Fibroblast of the conjunctiva (primary cell): ENCODE results near the gene DNAI4.
"Not testable (repeated sequence)": the region's sequence is repeated elsewhere in the genome, so short reads cannot be mapped to it uniquely, and the experiment has no call there.

ENCODE experiments used
- DNase-seq: peaks from one replicate; pipeline ENCODE4 v3.0.0-alpha.2; 2010; ENCODE audit warnings: low read depth

The DNAI4 gene

DNA sequence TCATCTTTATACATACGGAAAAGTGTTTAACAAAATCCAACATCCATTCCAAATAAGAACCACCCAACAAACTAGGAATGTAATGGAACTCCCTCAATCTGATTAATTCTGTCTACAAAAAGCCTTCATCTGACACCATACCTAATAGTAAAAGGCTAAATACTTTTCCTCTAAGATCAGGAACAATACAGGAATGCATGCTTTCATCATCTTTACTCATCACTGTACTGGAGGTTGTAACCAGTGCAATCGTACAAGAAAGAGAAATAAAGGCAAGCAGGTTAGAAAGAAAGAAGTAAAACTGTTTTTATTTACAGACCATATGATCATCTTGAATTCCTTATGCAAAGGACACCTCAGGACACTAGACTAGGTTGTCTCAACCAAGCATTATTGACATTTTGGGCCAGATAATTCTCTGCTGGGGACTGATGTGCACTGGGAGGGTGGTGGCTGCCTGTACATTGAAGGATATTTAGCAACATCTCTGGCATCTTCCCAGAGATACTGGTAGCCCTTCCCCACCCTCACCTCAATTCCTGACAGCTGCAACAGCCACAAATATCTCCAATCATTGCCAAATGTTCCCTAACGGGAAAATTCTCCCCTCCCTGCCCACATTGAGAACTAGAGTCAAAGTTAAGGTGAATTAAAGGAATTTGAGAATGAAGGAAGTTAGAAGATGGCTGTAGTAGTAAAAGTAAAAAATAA is 93.0 kb downstream of the DNAI4 start:
- DNase-seq = no peak

DNA sequence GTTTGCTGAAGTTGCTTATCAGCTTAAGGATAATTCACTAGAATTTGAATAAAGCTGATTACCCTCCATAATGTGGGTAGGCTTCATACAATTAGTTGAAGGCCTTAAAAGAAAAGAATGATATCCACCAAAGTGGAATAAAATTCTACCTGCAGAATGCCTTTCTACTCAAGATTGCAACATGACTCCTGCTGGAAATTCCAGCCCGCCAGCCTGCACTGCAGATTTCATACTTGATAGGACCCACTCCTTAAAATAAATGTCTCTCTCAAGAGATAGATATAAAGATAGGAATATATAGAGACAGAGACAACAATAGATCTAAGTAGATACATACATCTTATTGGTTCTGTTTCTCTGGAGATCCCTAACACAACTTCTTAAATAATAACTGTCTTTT is 99.9 kb downstream of the DNAI4 start:
- no peak for DNase-seq

DNA sequence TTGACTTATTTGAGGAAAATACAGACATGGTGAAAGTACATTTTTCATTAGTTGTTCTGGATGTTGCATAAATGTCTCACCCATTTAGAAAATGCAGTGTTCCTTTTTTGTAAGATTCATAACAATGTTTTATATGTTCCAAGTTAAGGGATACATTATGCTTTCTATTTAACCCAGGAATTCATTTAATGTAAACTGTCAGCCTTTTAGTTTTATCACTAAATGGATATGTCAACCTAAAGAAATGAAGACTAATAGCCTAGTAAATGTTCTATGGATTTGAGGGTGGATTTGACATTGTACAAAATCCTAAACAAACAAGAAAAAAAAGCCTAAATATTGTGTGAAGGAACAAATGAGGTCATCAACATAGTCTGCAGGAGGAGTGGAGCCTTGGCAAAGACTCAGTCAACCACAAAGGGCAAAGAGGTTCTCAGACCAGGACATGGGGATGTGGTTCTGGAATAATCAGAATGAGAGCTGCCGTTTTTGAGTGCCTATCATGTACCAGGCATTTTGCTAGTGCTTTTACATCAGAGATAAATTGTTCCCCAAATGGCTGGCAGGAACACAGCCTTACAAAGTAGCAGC is 114.8 kb downstream of the DNAI4 start:
- peak; percentile 14 for DNase-seq

DNA sequence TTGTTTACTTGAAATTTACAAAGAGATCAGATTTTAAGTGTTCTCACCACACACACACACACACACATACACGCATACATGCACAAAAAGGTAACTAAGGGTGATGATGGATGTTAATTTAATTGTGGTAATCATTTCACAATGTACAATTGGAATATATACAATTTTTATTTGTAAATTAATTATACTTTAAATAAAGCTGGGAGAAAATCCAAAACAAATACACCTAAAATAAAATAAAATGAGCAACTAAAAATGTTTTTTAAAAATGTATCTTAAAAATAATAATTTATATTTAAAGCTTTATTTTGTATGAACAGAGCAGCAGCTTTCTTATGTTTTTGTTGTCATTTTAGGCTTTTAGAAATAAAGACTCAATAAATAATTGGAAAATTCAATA is 115.4 kb downstream of the DNAI4 start:
- DNase-seq = no peak

DNA sequence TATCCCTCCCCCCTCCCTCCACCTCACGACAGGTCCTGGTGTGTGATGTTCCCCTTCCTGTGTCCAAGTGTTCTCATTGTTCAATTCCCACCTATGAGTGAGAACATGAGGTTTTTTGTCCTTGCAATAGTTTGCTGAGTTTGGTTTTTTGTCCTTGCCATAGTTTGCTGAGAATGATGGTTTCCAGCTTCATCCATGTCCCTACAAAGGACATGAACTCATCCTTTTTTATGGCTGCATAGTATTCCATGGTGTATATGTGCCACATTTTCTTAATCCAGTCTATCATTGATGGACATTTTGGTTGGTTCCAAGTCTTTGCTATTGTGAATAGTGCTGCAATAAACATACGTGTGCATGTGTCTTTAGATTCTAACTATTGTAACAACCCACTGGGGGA is 128.8 kb downstream of the DNAI4 start:
- DNase-seq = not testable (repeated sequence)

DNA sequence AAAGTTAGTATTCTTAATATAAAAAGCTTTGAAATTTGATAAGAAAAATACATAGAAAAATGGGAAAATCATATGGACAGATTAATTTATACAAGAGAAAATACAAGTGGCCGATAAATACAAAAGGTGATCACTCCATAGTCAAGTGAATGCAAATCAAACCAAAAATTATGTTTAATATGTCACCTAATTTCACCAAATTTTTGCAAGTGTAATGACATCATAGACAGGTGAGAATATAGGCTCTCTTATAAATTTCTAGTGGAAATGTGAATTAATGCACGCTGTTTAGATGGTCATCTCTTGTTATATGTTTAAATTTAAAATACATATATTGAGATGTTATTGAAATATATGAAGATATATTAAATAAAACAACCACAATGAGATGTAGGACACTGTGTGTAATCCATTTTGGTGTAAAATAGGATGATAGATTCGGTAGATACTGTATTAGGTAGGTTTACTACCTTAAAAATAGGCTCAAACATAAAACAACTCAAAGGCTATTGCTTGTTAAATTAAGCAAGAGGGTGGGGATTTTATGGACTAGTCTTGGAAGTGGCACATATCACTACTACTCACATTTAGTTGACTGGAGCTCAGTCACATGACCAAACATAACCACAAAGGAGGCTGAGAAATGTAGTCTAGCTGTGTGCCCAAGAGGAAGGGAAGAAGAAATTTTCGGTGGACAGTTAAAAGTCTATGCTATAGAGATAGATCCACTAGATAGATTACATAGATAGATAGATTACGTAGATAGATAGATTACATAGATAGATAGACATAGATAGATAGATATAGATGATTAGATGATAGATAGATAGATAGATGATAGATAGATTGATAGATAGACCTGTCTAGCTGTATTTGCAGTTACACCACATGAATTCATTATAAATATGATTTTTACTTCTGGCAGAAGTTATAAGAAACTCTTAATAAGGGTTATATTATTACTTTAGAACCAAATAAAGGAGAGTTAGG is 132.7 kb downstream of the DNAI4 start:
- DNase-seq = no peak

DNA sequence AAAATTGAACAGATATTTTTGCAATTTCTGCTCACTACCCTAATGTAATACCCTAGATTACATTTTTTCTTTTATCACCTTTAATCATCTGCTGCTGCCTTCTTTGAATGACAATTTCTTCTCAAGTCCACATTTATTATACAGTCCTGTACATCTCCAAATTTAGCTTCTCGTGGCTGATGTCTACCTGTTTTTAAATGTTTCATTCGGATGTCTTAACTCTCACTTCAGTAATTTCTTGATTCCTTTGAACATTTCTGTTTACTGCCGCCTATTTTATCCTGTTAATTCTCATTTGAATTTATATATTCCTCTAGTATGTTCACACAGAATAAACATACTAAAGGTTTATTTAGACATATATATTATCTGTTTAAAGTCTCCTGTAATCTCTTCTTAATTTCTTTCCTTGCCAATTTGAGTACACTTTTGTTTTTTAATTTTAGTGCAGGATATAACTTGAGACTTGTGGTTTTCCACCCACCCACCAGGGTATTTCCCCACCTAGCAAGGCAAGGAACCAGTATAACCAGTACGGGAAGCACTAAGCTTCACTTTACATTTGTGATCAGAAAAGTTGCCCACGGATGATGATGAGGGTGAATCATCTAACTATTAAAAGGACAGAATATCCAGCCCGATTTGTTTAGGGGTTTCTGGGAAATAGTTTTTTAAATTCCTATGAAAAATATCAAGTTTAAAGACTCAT is 136.3 kb downstream of the DNAI4 start:
- no peak for DNase-seq

DNA sequence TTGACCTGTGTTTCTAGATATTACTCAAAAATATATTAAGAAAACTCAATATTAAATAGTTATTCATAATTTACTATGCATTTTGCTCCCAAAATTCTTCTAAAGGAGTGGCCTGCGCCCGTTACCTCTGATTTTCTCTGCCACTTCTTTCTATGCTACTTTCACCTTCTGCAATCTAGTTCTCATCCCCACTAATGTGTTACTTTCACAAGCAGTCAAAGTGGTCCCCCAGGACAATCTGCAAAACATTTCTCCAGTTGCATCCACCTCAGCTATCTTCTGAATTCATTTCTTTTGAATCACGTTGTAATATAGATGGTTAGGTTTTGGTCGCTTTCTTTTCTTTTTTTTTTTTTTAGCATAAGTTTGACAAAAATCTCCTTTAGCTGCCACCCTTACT is 137.0 kb downstream of the DNAI4 start:
- DNase-seq = no peak

DNA sequence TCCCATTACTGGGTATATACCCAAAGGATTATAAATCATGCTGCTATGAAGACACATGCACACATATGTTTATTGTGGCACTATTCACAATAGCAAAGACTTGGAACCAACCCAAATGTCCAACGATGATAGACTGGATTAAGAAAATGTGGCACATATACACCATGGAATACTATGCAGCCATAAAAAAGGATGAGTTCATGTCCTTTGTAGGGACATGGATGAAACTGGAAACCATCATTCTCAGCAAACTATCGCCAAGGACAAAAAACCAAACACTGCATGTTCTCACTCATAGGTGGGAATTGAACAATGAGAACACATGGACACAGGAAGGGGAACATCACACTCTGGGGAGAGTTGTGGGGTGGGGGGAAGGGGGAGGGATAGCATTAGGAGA is 138.9 kb downstream of the DNAI4 start:
- not testable (repeated sequence) for DNase-seq

DNA sequence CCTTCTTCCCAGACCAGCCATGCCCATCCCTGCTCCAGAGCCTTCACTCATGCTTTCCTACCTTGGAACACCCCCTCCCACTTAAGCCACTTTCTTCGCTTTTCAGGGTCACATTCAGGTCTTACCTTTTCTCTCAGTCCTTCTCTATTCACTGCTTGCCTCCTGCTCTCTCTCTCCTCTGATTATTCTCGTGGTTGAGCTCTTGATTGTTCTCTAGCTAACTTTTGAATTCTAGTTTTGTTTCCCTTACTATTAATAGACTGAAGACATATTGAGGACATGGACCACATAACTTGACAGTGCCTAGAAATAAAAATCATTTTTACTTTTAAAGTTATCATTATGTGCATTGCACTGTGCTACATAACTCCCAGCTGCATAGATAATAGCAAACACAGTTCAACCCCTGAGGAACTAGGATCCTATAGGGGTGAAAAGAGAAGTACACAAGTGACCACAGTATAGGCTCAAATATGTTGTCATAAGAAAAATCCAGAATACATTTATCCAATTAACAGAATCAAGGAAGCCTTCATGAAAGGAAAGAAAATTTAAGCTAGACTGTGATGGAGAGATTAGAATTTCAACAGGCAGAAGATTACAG is 145.1 kb downstream of the DNAI4 start:
- no peak for DNase-seq

DNA sequence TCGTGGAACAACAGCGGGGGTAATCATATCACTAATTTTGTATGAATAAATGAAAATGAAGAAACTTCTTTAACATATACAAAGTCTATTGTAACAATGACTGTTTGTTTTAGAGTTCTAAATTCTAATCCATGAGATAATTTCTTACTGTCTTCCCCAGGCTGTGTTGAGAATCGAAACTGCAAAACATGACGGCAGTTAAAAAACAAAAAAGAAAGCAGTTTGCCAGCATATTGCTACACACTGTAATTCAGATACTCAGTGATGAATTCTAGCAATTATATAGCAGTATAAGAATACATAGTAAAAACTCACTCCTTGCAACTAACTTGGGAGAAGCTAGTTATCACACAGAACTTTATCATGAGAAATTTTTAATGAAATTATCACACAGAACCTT is 145.7 kb downstream of the DNAI4 start:
- DNase-seq = no peak

DNA sequence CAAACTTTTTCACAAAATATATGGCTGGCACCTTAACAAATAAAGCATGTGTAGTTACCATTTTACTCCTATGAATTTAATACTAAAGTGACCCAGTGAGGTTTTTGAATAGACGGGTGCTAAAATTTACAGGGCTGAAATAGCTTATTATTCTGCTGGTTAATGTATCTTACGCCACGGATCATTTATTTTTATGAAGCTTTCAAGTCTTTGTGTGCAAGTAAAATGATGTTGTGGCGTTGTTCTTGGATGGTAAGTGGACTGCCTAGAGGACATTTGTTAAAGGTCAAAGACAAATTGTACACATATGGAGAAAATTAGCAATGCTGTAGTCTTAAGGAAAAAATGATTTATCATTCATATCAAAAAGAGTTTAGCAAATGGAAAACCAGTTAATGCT is 146.4 kb downstream of the DNAI4 start:
- no peak for DNase-seq

DNA sequence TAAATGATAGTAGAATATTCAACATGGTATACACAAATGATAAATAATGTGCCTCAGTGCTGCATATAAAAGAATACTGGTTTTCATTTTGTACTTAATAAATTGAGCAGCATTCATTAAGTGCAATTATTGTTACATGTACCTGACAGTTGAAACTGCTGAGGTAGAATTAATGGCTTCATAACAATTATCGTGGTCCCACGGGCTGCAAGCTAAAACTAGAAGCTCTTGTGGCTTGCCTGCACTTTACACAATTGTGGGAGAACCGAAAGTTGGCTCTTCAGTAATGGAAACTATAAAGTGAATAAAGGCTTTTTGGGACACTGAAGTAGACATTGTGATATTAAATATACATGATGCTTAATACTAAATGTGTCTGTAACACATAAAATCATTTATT is 146.8 kb downstream of the DNAI4 start:
- no peak for DNase-seq

DNA sequence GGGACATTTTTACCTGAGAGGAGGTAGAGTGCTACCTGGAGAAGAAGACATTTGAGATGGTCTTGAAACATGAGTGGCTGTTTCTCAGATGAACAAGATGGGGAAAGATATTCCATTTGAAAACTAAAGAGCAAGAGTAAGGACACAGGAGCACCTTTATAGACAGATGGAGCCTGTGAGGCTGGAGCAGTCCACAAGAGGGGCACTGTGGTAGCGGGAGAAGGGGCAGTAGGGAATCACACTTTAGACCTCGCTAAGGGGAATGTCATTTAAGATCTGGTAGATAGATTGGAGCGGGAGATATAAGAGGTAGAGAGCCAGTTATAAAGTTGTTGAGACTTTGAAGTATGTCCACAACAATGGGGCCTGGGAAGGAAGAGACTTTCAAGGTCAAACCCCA is 149.0 kb downstream of the DNAI4 start:
- DNase-seq = no peak

DNA sequence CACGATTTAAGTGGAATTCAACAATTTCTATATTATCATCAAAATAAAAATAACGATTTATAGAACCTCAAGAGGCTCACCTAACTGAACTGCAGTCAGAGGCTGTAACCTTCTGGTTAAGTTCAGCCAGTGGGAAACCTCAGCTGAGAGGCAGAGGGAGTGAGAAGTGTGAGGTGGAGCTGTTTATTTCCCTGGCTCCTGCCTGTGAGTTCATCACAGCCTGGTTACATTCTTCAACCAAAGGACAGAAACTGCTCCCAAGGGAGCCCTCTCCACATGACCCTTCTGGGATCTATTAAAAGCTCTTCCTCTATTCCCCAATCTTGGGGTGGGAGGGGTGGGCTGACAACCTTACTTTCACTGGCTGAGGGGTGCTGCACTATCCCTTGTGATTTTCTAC is 150.2 kb downstream of the DNAI4 start:
- DNase-seq = no peak

DNA sequence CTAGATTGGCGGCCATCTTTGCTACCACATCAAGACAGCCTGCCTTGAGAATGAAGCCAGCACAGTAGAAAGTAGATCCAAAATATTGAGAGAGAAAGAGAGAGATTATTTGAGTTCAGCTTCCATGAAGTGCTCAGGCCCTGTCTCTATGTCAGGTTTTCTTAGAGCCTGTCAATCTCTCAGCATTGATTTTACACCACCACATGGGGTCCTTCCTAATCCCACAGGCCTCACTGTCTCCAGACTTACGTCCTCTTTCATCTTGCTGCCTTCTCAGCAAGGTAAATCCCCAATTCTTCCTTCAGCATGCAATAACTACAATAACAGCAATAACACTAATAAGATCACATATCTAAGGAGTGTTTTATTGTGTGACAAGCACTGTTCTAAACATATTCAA is 151.4 kb downstream of the DNAI4 start:
- DNase-seq = no peak

DNA sequence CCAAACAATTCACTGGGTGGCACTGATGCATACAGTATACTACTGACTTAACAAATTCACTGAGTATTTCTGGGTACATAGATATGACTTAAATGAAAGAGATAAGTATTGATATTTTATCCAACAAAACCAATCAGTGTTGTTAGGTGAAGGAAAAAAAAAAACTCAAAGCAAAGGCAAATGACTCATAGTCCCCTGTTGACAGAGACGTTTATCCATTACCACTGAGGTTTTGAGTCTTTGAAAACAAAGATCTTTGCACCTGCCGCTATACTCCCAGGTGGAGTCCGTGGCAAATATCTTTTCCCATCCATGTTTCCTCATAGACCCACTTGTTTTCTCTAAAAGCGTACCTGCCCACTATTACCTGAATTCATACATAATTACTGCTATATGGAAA is 154.0 kb downstream of the DNAI4 start:
- DNase-seq = no peak

DNA sequence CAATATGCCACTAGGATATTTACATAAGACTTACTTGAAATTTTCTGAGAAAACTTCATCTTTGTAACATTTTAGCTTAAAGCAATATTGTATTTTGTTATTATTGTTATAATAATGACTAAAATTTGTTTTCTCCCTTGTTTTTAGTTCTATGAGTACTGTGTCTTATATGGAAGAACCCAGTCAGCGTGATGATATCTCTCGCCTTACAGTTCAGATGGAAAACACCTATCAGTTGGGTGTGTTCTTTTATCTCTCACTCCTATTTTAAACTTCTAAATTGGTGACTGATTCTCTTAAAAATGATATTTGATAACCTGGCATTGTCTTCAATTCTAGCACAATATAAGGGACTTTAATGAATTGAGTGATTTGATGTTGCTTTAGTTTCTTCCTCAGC is 154.4 kb downstream of the DNAI4 start:
- DNase-seq = no peak

DNA sequence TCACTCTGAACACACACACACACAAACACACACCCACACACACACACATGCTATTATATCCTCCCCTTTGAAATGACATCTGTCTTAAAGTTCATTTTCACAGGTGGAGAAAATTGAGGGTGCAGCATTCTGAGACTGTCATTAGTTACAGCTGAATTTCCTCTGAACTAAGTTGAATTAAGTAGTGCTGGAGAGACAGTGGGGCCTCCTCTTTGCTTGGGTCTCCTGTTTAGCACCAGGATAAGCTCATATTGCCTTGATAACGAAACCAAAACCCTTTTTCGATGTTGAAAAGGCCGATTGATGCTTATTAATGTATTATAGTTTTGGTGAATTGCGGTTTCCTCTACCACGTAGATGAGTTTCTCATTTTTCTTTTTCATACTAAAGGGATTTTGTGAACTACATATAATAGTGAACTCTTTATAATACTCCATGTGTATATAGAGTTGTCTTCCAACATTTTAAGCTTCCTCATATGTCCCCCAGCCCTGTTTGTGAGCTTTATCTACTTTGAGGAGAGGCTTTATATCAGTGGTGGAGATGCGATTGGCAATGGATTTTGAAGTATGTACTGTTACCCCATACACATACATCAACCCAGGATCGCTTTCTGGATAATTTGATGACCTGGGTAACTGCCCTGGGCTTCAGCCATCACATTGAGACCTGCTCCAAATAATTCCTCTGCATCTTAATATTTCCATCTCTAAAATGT is 155.0 kb downstream of the DNAI4 start:
- no peak for DNase-seq

DNA sequence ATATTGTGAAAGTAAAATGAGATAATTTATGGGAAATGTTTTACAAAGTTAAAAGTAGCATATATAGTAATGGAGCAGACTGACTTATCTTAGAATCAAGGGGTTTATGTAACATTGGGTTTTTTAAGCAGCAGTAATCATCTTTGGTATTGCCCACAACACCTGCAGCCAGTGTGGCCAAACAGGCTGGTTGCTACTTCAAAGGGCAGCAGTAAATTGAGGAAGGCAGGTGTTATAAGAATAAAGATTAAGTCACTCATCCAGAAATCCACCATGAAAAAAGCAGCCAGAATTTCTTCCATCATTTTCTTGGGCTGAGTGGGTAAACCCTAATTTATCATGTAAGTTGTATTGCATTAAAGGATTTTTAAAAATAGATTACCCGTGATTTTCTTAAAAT is 155.7 kb downstream of the DNAI4 start:
- DNase-seq = no peak

DNA sequence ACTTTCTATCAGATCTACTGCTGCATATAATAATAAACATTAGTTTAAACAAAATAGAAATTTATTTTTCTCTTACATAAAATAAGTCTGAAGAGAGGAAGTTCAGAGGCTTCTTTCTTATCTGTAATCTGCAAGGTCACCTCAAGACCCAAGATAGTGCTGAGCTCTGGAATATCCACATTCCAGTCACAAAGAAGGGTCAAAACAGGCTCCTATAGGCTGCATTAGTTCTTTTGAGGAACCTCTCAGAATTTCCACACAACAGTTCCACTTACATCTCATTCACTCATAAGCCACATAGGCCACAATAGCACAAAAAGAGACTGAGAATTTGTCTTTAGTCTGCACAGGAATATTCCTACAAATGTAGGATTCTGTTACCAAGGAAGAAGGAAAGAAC is 157.0 kb downstream of the DNAI4 start:
- DNase-seq = no peak
